ENCODE data around the gene HDAC5. TPM values are rescaled to one million over a fixed set of nuclear protein-coding genes. Genes with fewer than 3 reads are reported as not detected.
"Not testable (repeated sequence)": the region's sequence is repeated elsewhere in the genome, so short reads cannot be mapped to it uniquely, and the experiment has no call there.

Gene HDAC5
- polyA plus RNA-seq, 3 donors: 16.1 to 93.6 (median 24.7) TPM

- H3K4me2 ChIP-seq (replicated peaks; ENCODE audit: extremely low read depth, low read length, poor library complexity, severe bottlenecking): peak overlapping the region; percentile 99
- H3K4me3 ChIP-seq (replicated peaks in 1 of 3; ENCODE audit: low read depth in 2 of 3, low read length in 3 of 3): peak overlapping the region; percentile 93 to 97 (median 95)
- peaks cover 51% of the 10 kb centered on the region for H3K79me2 ChIP-seq (ENCODE audit: insufficient read depth, low read length)
- no peak for TF ChIP-seq CTCF (IDR thresholded peaks at IDR 0.05)
- H3K4me1 ChIP-seq (ENCODE audit: control insufficient read depth in 1 of 2, insufficient read depth in 2 of 2, low read length in 2 of 2): peaks cover 21 to 26% of the 10 kb centered on the region in 2 donors
- H3K27me3 Mint-ChIP-seq (ENCODE audit: low read depth in 3 of 3): peaks cover 3 to 5% (median 3%) of the 10 kb centered on the region in 3 donors
- H4K20me1 ChIP-seq (ENCODE audit: insufficient read depth, low read length): peaks cover 57% of the 10 kb centered on the region
- H3K9ac ChIP-seq (ENCODE audit: insufficient read depth, low read length, poor library complexity, severe bottlenecking): peak overlapping the region; percentile 97
- WGBS (ENCODE audit: insufficient coverage): no CpG with 5 or more reads among the region's 1 CpG
- peak overlapping the region; percentile 20 to 98 for H3K27ac ChIP-seq (ENCODE audit: low read depth in 1 of 2, low read length in 2 of 2)
- peaks cover 6 to 16% of the 10 kb centered on the region in 2 donors for H3K36me3 ChIP-seq (replicated peaks in 1 of 2; ENCODE audit: control insufficient read depth in 1 of 2, insufficient read depth in 2 of 2, low read length in 2 of 2)
- no peaks in the 10 kb centered on the region for H3K9me3 Mint-ChIP-seq
- peak overlapping the region; percentile 79 for H2AFZ ChIP-seq (ENCODE audit: insufficient read depth, low read depth, low read length, poor library complexity, severe bottlenecking)
- peaks cover 26% of the 10 kb centered on the region for H3K4me1 Mint-ChIP-seq
- peak overlapping the region; percentile 77 to 98 (median 92) for H3K27ac Mint-ChIP-seq
- no peaks in the 10 kb centered on the region for H3K9me3 ChIP-seq (replicated peaks in 1 of 2; ENCODE audit: control insufficient read depth in 1 of 2, insufficient read depth in 1 of 2, low read length in 2 of 2)
- intact Hi-C loops (cut with micrococcal nuclease): loop anchor here (2.0 to 10.0 kb wide), 3 partner anchors 17 to 203 kb away; partner anchors contain the start of genes G6PC3 (in 1 of the 2) and SLC25A39 (in 1 of the 2)
- H3K36me3 Mint-ChIP-seq: peaks cover 24% of the 10 kb centered on the region in 2 donors
- H3K27me3 ChIP-seq (ENCODE audit: control insufficient read depth in 2 of 2, insufficient read depth in 2 of 2, low read length in 2 of 2): no peaks in the 10 kb centered on the region
- DNase-seq: peak in 2 of 3 donors; percentile 27 to 32
- H3K4me3 Mint-ChIP-seq: peak overlapping the region; percentile 92 to 94
Observed at GRCh38 chr17:44121997-44122815, 1.2 kb downstream of the HDAC5 start.

GRCh38 chr17:44120851-44121605 lies 2.4 kb downstream of the HDAC5 start:
- H3K9me3 Mint-ChIP-seq: no peaks in the 10 kb centered on the region
- no peak overlapping the region for H3K27ac ChIP-seq (ENCODE audit: low read depth in 1 of 2, low read length in 2 of 2)
- no peak for TF ChIP-seq CTCF (IDR thresholded peaks at IDR 0.05)
- no peak overlapping the region for H2AFZ ChIP-seq (ENCODE audit: insufficient read depth, low read depth, low read length, poor library complexity, severe bottlenecking)
- H3K27ac Mint-ChIP-seq: peak overlapping the region in 2 of 7 donors; percentile 28 to 91
- peaks cover 68% of the 10 kb centered on the region for H4K20me1 ChIP-seq (ENCODE audit: insufficient read depth, low read length)
- WGBS (ENCODE audit: insufficient coverage): 80% methylated on average over 1 of the region's 9 CpGs
- no peak overlapping the region for H3K9ac ChIP-seq (ENCODE audit: insufficient read depth, low read length, poor library complexity, severe bottlenecking)
- peaks cover 1 to 3% (median 3%) of the 10 kb centered on the region in 3 donors for H3K27me3 Mint-ChIP-seq (ENCODE audit: low read depth in 3 of 3)
- H3K4me3 ChIP-seq (replicated peaks in 1 of 3; ENCODE audit: low read depth in 2 of 3, low read length in 3 of 3): peak overlapping the region in 1 of 3 experiments; percentile 95
- DNase-seq: no peak
- peak overlapping the region; percentile 99 for H3K4me2 ChIP-seq (replicated peaks; ENCODE audit: extremely low read depth, low read length, poor library complexity, severe bottlenecking)
- peaks cover 12 to 28% of the 10 kb centered on the region in 2 donors for H3K36me3 ChIP-seq (replicated peaks in 1 of 2; ENCODE audit: control insufficient read depth in 1 of 2, insufficient read depth in 2 of 2, low read length in 2 of 2)
- peaks cover 51% of the 10 kb centered on the region for H3K79me2 ChIP-seq (ENCODE audit: insufficient read depth, low read length)
- H3K27me3 ChIP-seq (ENCODE audit: control insufficient read depth in 2 of 2, insufficient read depth in 2 of 2, low read length in 2 of 2): no peaks in the 10 kb centered on the region
- H3K4me3 Mint-ChIP-seq: peak overlapping the region in 1 of 2 donors; percentile 16
- H3K4me1 ChIP-seq (ENCODE audit: control insufficient read depth in 1 of 2, insufficient read depth in 2 of 2, low read length in 2 of 2): peaks cover 21 to 26% of the 10 kb centered on the region in 2 donors
- H3K4me1 Mint-ChIP-seq: peaks cover 26% of the 10 kb centered on the region
- no peaks in the 10 kb centered on the region for H3K9me3 ChIP-seq (replicated peaks in 1 of 2; ENCODE audit: control insufficient read depth in 1 of 2, insufficient read depth in 1 of 2, low read length in 2 of 2)
- H3K36me3 Mint-ChIP-seq: peaks cover 35 to 36% of the 10 kb centered on the region in 2 donors
- intact Hi-C loops (cut with micrococcal nuclease): loop anchor here in 1 of 2 donors (10.0 kb wide), 1 partner anchor 204 kb away; the partner anchor contains the start of gene SLC25A39

- not testable (repeated sequence) for H3K4me2 ChIP-seq (replicated peaks; ENCODE audit: extremely low read depth, low read length, poor library complexity, severe bottlenecking); H3K9ac ChIP-seq (ENCODE audit: insufficient read depth, low read length, poor library complexity, severe bottlenecking); H3K9me3 Mint-ChIP-seq; DNase-seq; H3K9me3 ChIP-seq (replicated peaks in 1 of 2; ENCODE audit: control insufficient read depth in 1 of 2, insufficient read depth in 1 of 2, low read length in 2 of 2); H3K4me3 Mint-ChIP-seq; H3K27ac ChIP-seq (ENCODE audit: low read depth in 1 of 2, low read length in 2 of 2); H3K27me3 ChIP-seq (ENCODE audit: control insufficient read depth in 2 of 2, insufficient read depth in 2 of 2, low read length in 2 of 2); H2AFZ ChIP-seq (ENCODE audit: insufficient read depth, low read depth, low read length, poor library complexity, severe bottlenecking); H3K4me3 ChIP-seq (replicated peaks in 1 of 3; ENCODE audit: low read depth in 2 of 3, low read length in 3 of 3); H3K27me3 Mint-ChIP-seq (ENCODE audit: low read depth in 3 of 3); H3K27ac Mint-ChIP-seq
- Histone ChIP-seq H3K36me3 (replicated peaks in 1 of 2; ENCODE audit: control insufficient read depth in 1 of 2, insufficient read depth in 2 of 2, low read length in 2 of 2) (peaks cover 13 to 35% of the 10 kb centered on the region in 2 donors), H3K79me2 (ENCODE audit: insufficient read depth, low read length) (peaks cover 51% of the 10 kb centered on the region), H4K20me1 (ENCODE audit: insufficient read depth, low read length) (peaks cover 76% of the 10 kb centered on the region), H3K4me1 (ENCODE audit: control insufficient read depth in 1 of 2, insufficient read depth in 2 of 2, low read length in 2 of 2) (peaks cover 21 to 26% of the 10 kb centered on the region in 2 donors)
- 99% methylated on average over 11 of the region's 11 CpGs for WGBS (ENCODE audit: insufficient coverage)
- intact Hi-C loops (cut with micrococcal nuclease): loop anchor here in 1 of 2 donors (10.0 kb wide), 1 partner anchor 205 kb away; the partner anchor contains the start of gene SLC25A39
- Mint-ChIP-seq H3K4me1 (peaks cover 29% of the 10 kb centered on the region), H3K36me3 (peaks cover 43% of the 10 kb centered on the region in 2 donors)
Observed at GRCh38 chr17:44120281-44120680, 3.2 kb downstream of the HDAC5 start.

All from CD14-positive monocyte (primary cell).